Liver (tissue), 9 donors: ENCODE results near the gene PPM1G. TPM values are rescaled to one million over a fixed set of nuclear protein-coding genes. Genes with fewer than 3 reads are reported as not detected.

Source experiments
- DNase-seq: peaks from one replicate; pipeline ENCODE4 v3.0.0-alpha.2; 2017; ENCODE audit warnings: low spot score
- H3K27ac ChIP-seq, 2 donors: one replicate each; pipeline ENCODE4 v1.7.0; 2013; ENCODE audit warnings: inconsistent platforms in 2 of 2, low read length in 2 of 2, control low read depth in 1 of 2, low read depth in 1 of 2, mild to moderate bottlenecking in 1 of 2
- H3K27me3 ChIP-seq, 4 donors: one replicate each; pipeline versions ENCODE4 v1.6.1 to v1.7.0; 2013; ENCODE audit warnings: low read length in 3 of 4, inconsistent platforms in 1 of 4, mild to moderate bottlenecking in 1 of 4, moderate library complexity in 1 of 4; ENCODE audit not compliant: control insufficient read depth in 4 of 4, insufficient read depth in 4 of 4
- H3K36me3 ChIP-seq, 4 donors: one replicate each; pipeline versions ENCODE4 v1.6.1 to v1.7.0; 2013; ENCODE audit warnings: low read length in 3 of 4, mild to moderate bottlenecking in 3 of 4, low read depth in 1 of 4, moderate library complexity in 1 of 4; ENCODE audit not compliant: control insufficient read depth in 4 of 4, insufficient read depth in 3 of 4
- H3K4me1 ChIP-seq, 4 donors: one replicate each; pipeline versions ENCODE4 v1.6.1 to v1.7.0; 2013; ENCODE audit warnings: low read length in 3 of 4, mild to moderate bottlenecking in 3 of 4, moderate library complexity in 1 of 4; ENCODE audit not compliant: control insufficient read depth in 4 of 4, insufficient read depth in 4 of 4
- H3K4me3 ChIP-seq, 3 donors: one replicate each; pipeline versions ENCODE4 v1.6.1 to v1.7.0; 2013; ENCODE audit warnings: low read length in 3 of 3, control low read depth in 1 of 3, low read depth in 1 of 3, mild to moderate bottlenecking in 1 of 3
- H3K9ac ChIP-seq, 2 donors: one replicate each; pipeline ENCODE4 v1.7.0; 2013; ENCODE audit warnings: low read length in 2 of 2, mild to moderate bottlenecking in 2 of 2, moderate library complexity in 2 of 2, control low read depth in 1 of 2, low read depth in 1 of 2
- H3K9me3 ChIP-seq, 4 donors: one replicate each; pipeline versions ENCODE4 v1.6.1 to v1.7.0; 2013; ENCODE audit warnings: low read length in 3 of 4; ENCODE audit not compliant: control insufficient read depth in 4 of 4
- ATF3 ChIP-seq: IDR thresholded peaks from 2 replicates; pipeline ENCODE4 v1.6.1; 2016; ENCODE audit warnings: antibody characterized with exemption
- CTCF ChIP-seq: fragments of 150-350 bp; IDR thresholded peaks from 2 replicates; pipeline ENCODE4 v1.5.1; 2017; ENCODE audit warnings: improper control_type of control experiment, low read depth, low read length; ENCODE audit not compliant: missing input control
- EGR1 ChIP-seq, 2 donors: IDR thresholded peaks; 2 replicates each; pipeline ENCODE4 v1.6.1; 2016 to 2018; ENCODE audit warnings: antibody characterized with exemption in 2 of 2, low read depth in 2 of 2
- FOXA1 ChIP-seq: IDR thresholded peaks from 2 replicates; pipeline ENCODE4 v1.6.1; 2016; ENCODE audit warnings: antibody characterized with exemption
- FOXA2 ChIP-seq: IDR thresholded peaks from 2 replicates; pipeline ENCODE4 v1.6.1; 2016; ENCODE audit warnings: antibody characterized with exemption
- GABPA ChIP-seq, 2 donors: IDR thresholded peaks in 1 of 2; conservative IDR thresholded peaks in 1 of 2; 2 replicates each; pipeline ENCODE4 v1.6.1; 2016; ENCODE audit warnings: antibody characterized with exemption in 2 of 2, mild to moderate bottlenecking in 1 of 2, moderate library complexity in 1 of 2
- HNF4A ChIP-seq, 2 donors: conservative IDR thresholded peaks; 2 replicates each; pipeline ENCODE4 v1.6.1; 2016; ENCODE audit warnings: antibody characterized with exemption in 2 of 2, mild to moderate bottlenecking in 2 of 2
- HNF4G ChIP-seq: IDR thresholded peaks from 2 replicates; pipeline ENCODE4 v1.6.1; 2016; ENCODE audit warnings: antibody characterized with exemption
- JUND ChIP-seq, 2 donors: IDR thresholded peaks; 2 replicates each; pipeline ENCODE4 v1.6.1; 2016; ENCODE audit warnings: antibody characterized with exemption in 2 of 2
- MAX ChIP-seq: IDR thresholded peaks from 2 replicates; pipeline ENCODE4 v1.6.1; 2016; ENCODE audit warnings: antibody characterized with exemption
- NR2F2 ChIP-seq: IDR thresholded peaks from 2 replicates; pipeline ENCODE4 v1.6.1; 2016; ENCODE audit warnings: antibody characterized with exemption
- RAD21 ChIP-seq, 2 donors: IDR thresholded peaks; 2 replicates each; pipeline ENCODE4 v1.6.1; 2016; ENCODE audit warnings: antibody characterized with exemption in 2 of 2, mild to moderate bottlenecking in 2 of 2
- REST ChIP-seq: IDR thresholded peaks from 2 replicates; pipeline ENCODE4 v1.6.1; 2016; ENCODE audit warnings: antibody characterized with exemption, mild to moderate bottlenecking
- RXRA ChIP-seq, 2 donors: IDR thresholded peaks; 2 replicates each; pipeline ENCODE4 v1.6.1; 2017 to 2018; ENCODE audit warnings: antibody characterized with exemption in 2 of 2, mild to moderate bottlenecking in 1 of 2
- SP1 ChIP-seq: IDR thresholded peaks from 2 replicates; pipeline ENCODE4 v1.6.1; 2018; ENCODE audit warnings: antibody characterized with exemption, mild to moderate bottlenecking
- TAF1 ChIP-seq: conservative IDR thresholded peaks from 2 replicates; pipeline ENCODE4 v1.6.1; 2016; ENCODE audit warnings: antibody characterized with exemption, mild to moderate bottlenecking
- YY1 ChIP-seq: IDR thresholded peaks from 2 replicates; pipeline ENCODE4 v1.6.1; 2016; ENCODE audit warnings: antibody characterized with exemption, mild to moderate bottlenecking
- WGBS: extraction: QIAGEN DNeasy Blood & Tissue Kit; methylation state at CpG from one replicate; pipeline ENCODE4 v1.1.7; 2013; 5-methylcytosine and 5-hydroxymethylcytosine counted together
- polyA plus RNA-seq, 2 donors: library from polyadenylated mRNA; stranded (reverse) in 1 of 2; unstranded in 1 of 2; fragments of 200-250 nt in 1 of 2; fragments of >200 nt in 1 of 2; fragmentation: Nextera tagmentation in 1 of 2; extraction: Ambion mirVana in 1 of 2; gene quantifications; one replicate each; pipeline versions ENCODE4 v1.2.1 to v1.2.3, GENCODE V29; 2013 to 2015
- total RNA-seq, 2 donors: library from RNA; depleted of rRNA; stranded (reverse); fragments of >200 nt; gene quantifications; one replicate each; pipeline ENCODE4 v1.2.3, GENCODE V29; 2014
- TF ChIP-seq, protein P1 (sequence below): IDR thresholded peaks from 2 replicates; pipeline ENCODE4 v1.6.1; 2016; ENCODE audit warnings: antibody characterized with exemption
- donor health status: healthy.
- donor health status: healthy.
- donor health status: healthy.
- donor health status: healthy.
- donor health status: healthy.

Gene PPM1G
- total and polyA plus RNA-seq, 4 donors: 26.4 to 45.5 (median 33.1) TPM

DNA sequence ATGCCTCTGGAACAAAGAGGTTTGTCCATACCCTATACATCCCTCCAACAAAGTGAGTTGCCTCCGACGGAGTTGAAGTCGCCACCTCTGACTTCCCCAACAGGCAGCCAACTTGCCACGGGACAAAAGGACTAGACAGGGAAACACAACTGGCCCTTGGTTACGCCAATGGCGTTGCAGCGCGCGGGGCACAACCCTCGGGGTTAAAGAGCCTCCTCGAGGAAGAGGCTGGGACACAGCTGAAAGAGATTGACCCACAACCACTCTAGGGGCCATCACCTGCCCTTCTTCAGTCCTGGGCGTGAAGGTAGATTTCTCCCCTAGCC lies 53.4 kb downstream of the PPM1G start:
- no peaks in the 10 kb centered on the region for H3K36me3 ChIP-seq
- no peak for TF ChIP-seq GABPA (IDR thresholded peaks at IDR 0.05 in 1 of 2, conservative IDR thresholded peaks at IDR 0.05 in 1 of 2)
- TF ChIP-seq SP1: no peak
- no peak for TF ChIP-seq FOXA2
- TF ChIP-seq, protein P1, sequence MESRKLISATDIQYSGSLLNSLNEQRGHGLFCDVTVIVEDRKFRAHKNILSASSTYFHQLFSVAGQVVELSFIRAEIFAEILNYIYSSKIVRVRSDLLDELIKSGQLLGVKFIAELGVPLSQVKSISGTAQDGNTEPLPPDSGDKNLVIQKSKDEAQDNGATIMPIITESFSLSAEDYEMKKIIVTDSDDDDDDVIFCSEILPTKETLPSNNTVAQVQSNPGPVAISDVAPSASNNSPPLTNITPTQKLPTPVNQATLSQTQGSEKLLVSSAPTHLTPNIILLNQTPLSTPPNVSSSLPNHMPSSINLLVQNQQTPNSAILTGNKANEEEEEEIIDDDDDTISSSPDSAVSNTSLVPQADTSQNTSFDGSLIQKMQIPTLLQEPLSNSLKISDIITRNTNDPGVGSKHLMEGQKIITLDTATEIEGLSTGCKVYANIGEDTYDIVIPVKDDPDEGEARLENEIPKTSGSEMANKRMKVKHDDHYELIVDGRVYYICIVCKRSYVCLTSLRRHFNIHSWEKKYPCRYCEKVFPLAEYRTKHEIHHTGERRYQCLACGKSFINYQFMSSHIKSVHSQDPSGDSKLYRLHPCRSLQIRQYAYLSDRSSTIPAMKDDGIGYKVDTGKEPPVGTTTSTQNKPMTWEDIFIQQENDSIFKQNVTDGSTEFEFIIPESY: no peak
- no peak for TF ChIP-seq EGR1 (IDR thresholded peaks at IDR 0.05; ENCODE audit: low read depth in 2 of 2)
- TF ChIP-seq JUND (IDR thresholded peaks at IDR 0.05): no peak
- TF ChIP-seq FOXA1: no peak
- TF ChIP-seq ATF3: no peak
- no peak for TF ChIP-seq NR2F2
- WGBS: under 1% methylated on average over 12 of the region's 12 CpGs
- no peaks in the 10 kb centered on the region for H3K9me3 ChIP-seq
- H3K27me3 ChIP-seq: no peaks in the 10 kb centered on the region
- H3K4me1 ChIP-seq: peaks cover 10 to 29% (median 25%) of the 10 kb centered on the region in 4 donors
- peak overlapping the region; percentile 90 to 95 for H3K27ac ChIP-seq
- no peak for DNase-seq
- peak overlapping the region; percentile 85 to 88 for H3K9ac ChIP-seq
- peak overlapping the region; percentile 89 to 100 (median 99) for H3K4me3 ChIP-seq

DNA sequence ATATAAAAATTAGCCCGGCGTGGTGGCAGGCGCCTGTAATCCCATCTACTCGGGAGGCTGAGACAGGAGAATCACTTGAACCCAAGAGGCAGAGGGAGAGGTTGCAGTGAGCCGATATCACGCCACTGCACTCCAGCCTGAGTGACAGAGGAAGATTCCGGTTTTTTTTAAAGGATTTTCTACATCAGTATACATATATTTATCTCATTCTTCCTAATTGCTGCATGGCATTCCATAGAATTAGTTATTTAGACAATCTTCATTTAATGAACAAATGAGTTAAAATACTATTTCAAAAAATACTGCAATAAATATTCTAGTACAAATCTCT lies 54.8 kb downstream of the PPM1G start:
- WGBS: 94% methylated on average over 7 of the region's 7 CpGs
- Histone ChIP-seq H3K27me3 (no peaks in the 10 kb centered on the region), H3K36me3 (peaks cover 0 to 2% (median 0%) of the 10 kb centered on the region in 4 donors), H3K9me3 (no peaks in the 10 kb centered on the region), H3K4me1 (peaks cover 10 to 29% (median 25%) of the 10 kb centered on the region in 4 donors), H3K4me3 (no peak overlapping the region), H3K27ac (no peak overlapping the region), H3K9ac (no peak overlapping the region)
- no peak for DNase-seq
- TF ChIP-seq FOXA1 (no peak), GABPA (IDR thresholded peaks at IDR 0.05 in 1 of 2, conservative IDR thresholded peaks at IDR 0.05 in 1 of 2) (no peak), TAF1 (no peak), RXRA (IDR thresholded peaks at IDR 0.05) (no peak), CTCF (no peak), REST (no peak), HNF4G (no peak), YY1 (no peak), SP1 (no peak), MAX (no peak), HNF4A (conservative IDR thresholded peaks at IDR 0.05) (no peak), NR2F2 (no peak), FOXA2 (no peak), JUND (IDR thresholded peaks at IDR 0.05) (no peak), ATF3 (no peak), EGR1 (IDR thresholded peaks at IDR 0.05; ENCODE audit: low read depth in 2 of 2) (no peak), RAD21 (IDR thresholded peaks at IDR 0.05) (no peak)
- TF ChIP-seq, protein P1: no peak
